GM19035 (cell line): ENCODE data around the gene SYT9.

Source experiments
- ATAC-seq: cut with Tn5 transposase; IDR thresholded peaks from one replicate; pipeline ENCODE4 v1.9.1; 2021; ENCODE audit not compliant: unreplicated experiment

SYT9 gene

GRCh38 chr11:7251836-7252682, at the start of gene SYT9:
TSS of gene SYT9 (plus strand) at chr11:7251904. CDS start at chr11:7252187, 283 bp downstream.
- ATAC-seq, result peak; percentile 82

- no peak for ATAC-seq
These were observed 49.3 kb upstream of the SYT9 start for GRCh38 chr11:7202412-7202811.

- no peak for ATAC-seq
These were observed 46.9 kb upstream of the SYT9 start for GRCh38 chr11:7204778-7205177.

GRCh38 chr11:7208391-7208790, 43.3 kb upstream of the SYT9 start:
- no peak for ATAC-seq

GRCh38 chr11:7219491-7219890, 32.2 kb upstream of the SYT9 start:
- no peak for ATAC-seq

GRCh38 chr11:7220636-7221035, 31.1 kb upstream of the SYT9 start:
- no peak for ATAC-seq

- ATAC-seq, result no peak
These were observed 29.1 kb upstream of the SYT9 start for GRCh38 chr11:7222619-7223018.

- no peak for ATAC-seq
These were observed 11.8 kb upstream of the SYT9 start for GRCh38 chr11:7239877-7240276.

- no peak for ATAC-seq
These were observed 6.4 kb upstream of the SYT9 start for GRCh38 chr11:7245341-7245740.

GRCh38 chr11:7246179-7246578, 5.5 kb upstream of the SYT9 start:
- no peak for ATAC-seq

- no peak for ATAC-seq
These were observed 1.5 kb upstream of the SYT9 start for GRCh38 chr11:7250166-7250565.

- ATAC-seq, result no peak
These were observed 243 bp upstream of the SYT9 start for GRCh38 chr11:7251487-7251835.

GRCh38 chr11:7252683-7253213, 1.0 kb downstream of the SYT9 start:
- no peak for ATAC-seq

- no peak for ATAC-seq
These were observed 2.1 kb downstream of the SYT9 start for GRCh38 chr11:7253800-7254199.

- ATAC-seq, result no peak
These were observed 3.1 kb downstream of the SYT9 start for GRCh38 chr11:7254731-7255291.

- no peak for ATAC-seq
These were observed 5.2 kb downstream of the SYT9 start for GRCh38 chr11:7256943-7257342.

- ATAC-seq, result no peak
These were observed 6.0 kb downstream of the SYT9 start for GRCh38 chr11:7257724-7258123.

GRCh38 chr11:7261578-7261977, 9.9 kb downstream of the SYT9 start:
- no peak for ATAC-seq

- ATAC-seq, result no peak
These were observed 11.0 kb downstream of the SYT9 start for GRCh38 chr11:7262672-7263071.

GRCh38 chr11:7263842-7264241, 12.1 kb downstream of the SYT9 start:
- ATAC-seq, result no peak

GRCh38 chr11:7268758-7269157, 17.1 kb downstream of the SYT9 start:
- no peak for ATAC-seq

GRCh38 chr11:7270233-7270865, 18.6 kb downstream of the SYT9 start:
- ATAC-seq, result no peak
